DMS 273 (cell line): ENCODE data around the gene PFKP.

ENCODE experiments used
- DNase-seq: peaks from one replicate; lab custom pipeline; 2025; ENCODE audit not compliant: unreplicated experiment; lab: John Stamatoyannopoulos, UW

PFKP gene

GRCh38 chr10:3113343-3113720 is 46.0 kb downstream of the PFKP start:
- no peak for DNase-seq

- no peak for DNase-seq
These were observed 48.3 kb downstream of the PFKP start for GRCh38 chr10:3115685-3116084.

- DNase-seq = no peak
These were observed 49.3 kb downstream of the PFKP start for GRCh38 chr10:3116508-3117100.

- DNase-seq = no peak
These were observed 50.1 kb downstream of the PFKP start for GRCh38 chr10:3117486-3117885.

- no peak for DNase-seq
These were observed 51.3 kb downstream of the PFKP start for GRCh38 chr10:3118641-3119091.

- DNase-seq = peak; percentile 26
These were observed 52.6 kb downstream of the PFKP start for GRCh38 chr10:3119796-3120459.

GRCh38 chr10:3122034-3122433 is 54.7 kb downstream of the PFKP start:
- no peak for DNase-seq

- no peak for DNase-seq
These were observed 55.3 kb downstream of the PFKP start for GRCh38 chr10:3122486-3123205.

GRCh38 chr10:3123571-3124411 is 56.4 kb downstream of the PFKP start:
- no peak for DNase-seq

- DNase-seq = no peak
These were observed 57.2 kb downstream of the PFKP start for GRCh38 chr10:3124412-3125175.

- DNase-seq = no peak
These were observed 58.3 kb downstream of the PFKP start for GRCh38 chr10:3125527-3126170.

GRCh38 chr10:3126249-3126648 is 58.9 kb downstream of the PFKP start:
- no peak for DNase-seq

- DNase-seq = peak; percentile 86
These were observed 59.5 kb downstream of the PFKP start for GRCh38 chr10:3126741-3127346.

GRCh38 chr10:3127921-3128320 is 60.6 kb downstream of the PFKP start:
- DNase-seq = no peak

GRCh38 chr10:3128379-3129130 is 61.2 kb downstream of the PFKP start:
- no peak for DNase-seq

GRCh38 chr10:3129581-3130340 is 62.4 kb downstream of the PFKP start:
- DNase-seq = no peak

GRCh38 chr10:3131098-3131497 is 63.8 kb downstream of the PFKP start:
- no peak for DNase-seq
